SK-N-DZ (cell line): ENCODE results near the gene DENND2A.
"Not testable (repeated sequence)": the region's sequence is repeated elsewhere in the genome, so short reads cannot be mapped to it uniquely, and the experiment has no call there.

Source experiments
- DNase-seq: peaks from one replicate; pipeline ENCODE4 v3.0.0-alpha.2; 2015; ENCODE audit warnings: low spot score

Gene DENND2A

GRCh38 chr7:140551355-140552239, 89.0 kb downstream of the DENND2A start:
- no peak for DNase-seq

DNA sequence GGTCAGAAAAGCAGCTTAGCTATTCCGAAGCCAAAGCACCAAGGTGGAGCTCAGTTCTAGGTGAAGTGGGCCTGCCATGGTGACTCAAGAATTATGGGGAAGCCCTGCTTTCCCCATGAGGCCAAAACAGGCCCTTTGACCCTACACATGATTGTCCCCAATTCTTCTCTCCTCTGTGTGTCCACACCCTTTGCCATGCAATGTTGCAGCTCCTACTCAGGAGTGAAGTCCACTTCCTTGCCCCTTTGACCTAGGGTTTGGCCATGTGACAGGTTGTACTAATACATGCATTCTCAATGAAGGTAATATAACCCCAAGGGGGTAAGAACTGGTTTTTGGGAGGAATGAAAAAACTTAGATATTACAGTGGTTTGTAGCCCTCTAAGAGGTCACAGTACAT, 93.7 kb downstream of the DENND2A start:
- no peak for DNase-seq

GRCh38 chr7:140544388-140544826, 96.2 kb downstream of the DENND2A start:
- DNase-seq = no peak

GRCh38 chr7:140542228-140542603, 98.4 kb downstream of the DENND2A start:
- DNase-seq = no peak

DNA sequence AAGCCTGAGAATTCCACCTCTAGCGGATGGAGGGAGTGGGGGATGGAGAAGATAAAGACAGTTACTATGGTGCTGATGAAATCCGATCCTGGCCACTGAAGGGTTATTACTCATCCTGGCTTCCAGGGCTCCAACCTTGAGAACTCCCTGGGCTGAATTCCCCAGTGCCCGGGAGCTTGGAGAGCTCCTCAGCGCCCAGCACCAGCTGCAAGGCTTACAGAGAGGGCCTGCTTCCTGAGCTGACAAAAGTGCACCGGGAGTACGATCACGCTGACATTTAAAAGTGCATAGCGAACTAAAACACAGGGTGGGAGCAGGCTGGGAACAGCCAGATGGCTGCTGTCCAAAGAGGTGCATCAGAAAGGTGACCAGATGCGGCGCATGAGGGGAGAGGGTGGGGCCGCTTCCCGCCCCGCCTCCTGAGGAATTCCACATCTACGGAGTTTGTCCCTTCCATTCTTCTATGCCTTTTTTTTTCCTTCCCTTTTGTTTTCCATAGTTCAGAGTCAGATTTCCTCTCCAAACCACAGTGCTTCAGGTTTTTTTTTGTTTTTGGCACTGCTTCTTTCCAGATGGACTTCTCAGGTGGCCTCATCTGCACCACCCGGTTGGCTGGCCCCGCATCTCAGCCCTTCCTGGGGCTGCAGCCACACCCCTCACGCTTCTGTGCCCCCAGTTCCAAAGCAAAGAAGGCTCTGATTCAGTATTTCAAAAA, 98.9 kb downstream of the DENND2A start:
- DNase-seq = peak; percentile 95

DNA sequence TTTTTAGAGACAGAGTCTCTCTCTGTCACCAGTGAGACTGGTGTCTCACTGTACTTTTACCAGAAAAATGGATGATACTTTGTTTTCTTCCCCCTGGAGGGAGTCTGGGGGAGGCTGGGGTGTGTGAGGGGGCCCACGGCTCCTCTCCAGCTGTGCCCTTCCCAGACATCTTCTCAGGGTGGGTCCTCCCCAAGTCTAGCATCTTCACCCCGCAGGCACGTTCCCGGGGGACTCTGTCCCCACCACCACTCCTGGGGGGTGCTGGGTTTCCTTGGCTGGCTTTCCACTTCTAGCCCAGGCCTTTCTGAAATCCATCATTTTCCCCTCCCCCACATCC, 99.5 kb downstream of the DENND2A start:
- DNase-seq = no peak

GRCh38 chr7:140540136-140540777, 100.4 kb downstream of the DENND2A start:
- no peak for DNase-seq

DNA sequence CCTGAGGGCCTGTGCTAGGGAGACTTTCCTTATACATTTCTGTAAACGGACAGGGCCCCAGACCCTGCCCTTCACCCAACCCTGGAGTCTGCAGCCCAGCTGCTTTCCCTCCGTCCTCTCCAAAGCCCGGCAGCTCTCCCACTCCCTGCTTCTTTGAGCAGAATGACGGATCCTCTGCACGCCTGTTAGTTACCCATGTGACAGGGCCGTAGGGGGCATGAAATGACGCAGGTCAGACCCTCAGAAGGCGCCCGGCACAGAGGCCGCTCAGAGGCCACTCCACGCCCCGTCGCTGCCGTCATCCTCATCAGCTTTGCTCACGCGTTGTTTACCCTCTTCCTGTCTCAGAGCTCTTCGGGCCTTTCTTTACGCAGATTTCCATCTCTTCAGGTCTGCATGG, 101.2 kb downstream of the DENND2A start:
- DNase-seq = no peak

DNA sequence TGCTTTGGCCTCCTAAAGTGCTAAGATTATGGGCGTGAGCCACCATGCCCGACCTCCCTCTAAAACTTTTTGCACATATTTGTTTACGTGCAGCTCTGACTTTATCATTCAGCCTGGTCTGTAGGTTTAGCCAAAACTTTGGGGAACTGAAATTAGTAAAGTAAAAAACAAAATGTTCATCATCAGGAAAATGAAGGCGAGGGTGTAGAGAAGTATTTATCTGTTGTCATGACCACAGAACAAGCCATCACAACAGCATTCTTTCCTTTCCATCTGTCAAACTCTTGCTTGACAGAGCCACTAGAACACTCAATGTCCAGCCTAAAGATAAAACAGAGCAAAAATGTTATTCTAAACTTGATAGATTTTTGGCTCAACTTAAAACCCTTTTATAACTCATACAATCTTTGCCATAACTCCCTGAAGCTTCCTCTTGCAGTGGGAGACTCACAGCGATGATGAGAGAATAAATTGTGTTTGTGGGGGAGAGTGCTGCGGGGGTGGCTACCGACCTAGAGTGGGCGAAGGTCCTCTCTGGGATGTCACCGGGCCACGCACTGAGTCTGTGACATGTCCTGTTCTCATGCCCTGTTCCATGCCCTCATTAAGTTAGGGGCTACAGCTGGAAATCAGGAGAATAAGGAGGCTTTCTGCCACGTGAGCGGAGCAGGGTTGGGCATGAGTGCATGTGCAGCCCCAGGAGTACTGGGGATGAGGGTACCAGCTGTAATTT, 102.7 kb downstream of the DENND2A start:
- no peak for DNase-seq

- DNase-seq = no peak
Measured at GRCh38 chr7:140534743-140535142, 105.9 kb downstream of the DENND2A start.

- no peak for DNase-seq
Measured at GRCh38 chr7:140533394-140533872, 107.2 kb downstream of the DENND2A start.

DNA sequence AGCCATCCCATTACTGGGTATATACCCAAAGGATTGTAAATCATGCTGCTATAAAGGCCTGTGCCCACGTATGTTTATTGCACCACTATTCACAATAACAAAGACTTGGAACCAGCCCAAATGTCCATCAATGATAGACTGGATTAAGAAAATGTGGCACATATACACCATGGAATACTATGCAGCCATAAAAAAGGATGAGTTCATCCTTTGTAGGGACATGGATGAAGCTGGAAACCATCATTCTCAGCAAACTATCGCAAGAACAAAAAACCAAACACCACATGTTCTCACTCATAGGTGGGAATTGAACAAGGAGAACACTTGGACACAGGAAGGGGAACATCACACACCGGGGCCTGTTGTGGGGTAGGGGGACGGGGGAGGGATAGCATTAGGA, 111.2 kb downstream of the DENND2A start:
- not testable (repeated sequence) for DNase-seq

GRCh38 chr7:140526787-140527664, 113.6 kb downstream of the DENND2A start:
- no peak for DNase-seq

DNA sequence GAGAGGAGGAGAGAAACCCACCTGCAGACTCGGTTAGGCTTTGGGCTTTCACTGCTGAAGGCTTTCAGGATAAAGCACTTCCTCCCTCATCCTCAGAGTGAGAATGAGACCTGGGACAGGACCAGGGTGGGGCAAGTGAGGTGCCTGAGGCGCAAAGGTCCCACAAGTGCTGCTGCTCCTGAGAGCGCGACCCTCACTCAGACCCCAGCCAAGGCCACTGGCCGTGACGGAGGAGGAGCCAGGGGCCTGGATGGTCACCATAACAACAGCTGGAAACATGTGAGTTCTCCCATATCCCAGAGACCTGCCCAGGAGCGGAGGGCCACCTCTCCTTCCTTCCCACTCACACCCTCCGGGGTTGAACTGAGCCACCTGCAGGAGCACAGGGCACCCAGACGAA, 114.4 kb downstream of the DENND2A start:
- DNase-seq = no peak

DNA sequence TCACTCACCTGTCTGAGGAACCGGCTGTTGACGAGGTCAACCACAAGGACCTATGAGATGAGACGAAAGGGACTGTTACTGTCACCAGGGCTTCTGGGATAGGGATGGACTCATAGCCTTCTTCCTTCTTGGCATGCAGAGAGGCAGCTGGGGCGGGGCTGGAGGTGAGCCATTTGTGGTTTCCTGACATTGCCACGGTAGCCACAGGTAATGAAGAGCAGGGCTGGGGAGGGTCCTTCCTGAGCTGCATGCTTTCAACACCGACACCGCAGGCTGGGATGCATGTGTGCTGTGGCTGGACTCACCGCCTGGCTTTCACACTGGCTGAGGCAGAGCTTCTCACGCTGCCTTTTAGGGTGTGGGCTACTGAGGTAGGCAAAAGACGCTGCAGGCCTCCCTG, 114.9 kb downstream of the DENND2A start:
- DNase-seq = no peak

DNA sequence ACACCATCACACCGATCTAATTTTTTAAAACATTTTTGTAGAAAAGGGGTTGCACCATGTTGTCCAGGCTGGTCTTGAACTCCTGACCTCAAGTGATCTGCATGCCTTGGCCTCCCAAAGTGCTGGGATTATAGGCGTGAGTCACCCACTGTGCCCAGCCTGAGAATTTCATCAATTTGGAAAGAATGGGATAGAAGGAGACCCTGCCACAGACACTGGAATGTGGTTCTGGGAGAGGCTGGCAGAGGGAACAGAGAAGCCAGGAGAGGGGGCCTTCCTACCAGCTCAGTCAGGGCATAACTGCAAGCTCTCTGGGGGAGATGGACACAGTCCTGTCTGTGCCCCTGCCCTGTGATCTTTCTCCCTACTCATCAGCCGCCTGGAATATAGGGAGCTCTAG, 119.2 kb downstream of the DENND2A start:
- no peak for DNase-seq

- DNase-seq = no peak
Measured at GRCh38 chr7:140519007-140519399, 121.6 kb downstream of the DENND2A start.

DNA sequence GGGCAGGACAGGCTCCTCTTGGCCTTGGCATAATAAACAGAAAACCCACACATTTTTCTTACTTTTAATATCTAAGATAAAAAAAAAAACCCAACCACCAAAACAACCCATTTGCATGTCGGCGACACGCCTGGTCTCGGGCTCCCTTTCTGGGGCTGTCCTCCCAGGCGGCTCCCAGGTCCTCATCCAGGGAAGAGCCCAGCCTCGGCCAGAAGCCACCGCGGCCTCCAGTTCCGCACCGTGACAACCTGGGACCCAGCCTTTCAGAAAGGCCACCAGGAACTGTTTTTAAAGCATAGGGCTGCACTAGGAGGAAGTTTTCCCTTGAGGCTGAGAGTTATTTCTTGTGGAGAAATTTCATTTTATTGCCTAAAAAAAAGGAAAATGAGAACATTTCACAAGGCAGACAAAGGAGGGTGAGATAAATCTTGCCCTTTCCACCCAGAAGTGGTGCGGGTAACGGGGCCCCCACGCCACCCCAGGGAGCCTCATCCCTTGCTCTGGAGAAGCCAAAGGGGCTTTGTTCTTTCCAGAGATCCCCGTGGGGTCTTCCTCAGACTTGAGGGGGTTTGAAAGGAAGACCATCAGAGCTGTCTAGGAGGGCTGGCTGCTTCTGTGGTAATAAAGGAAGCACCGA, 122.1 kb downstream of the DENND2A start:
- no peak for DNase-seq

- DNase-seq = peak; percentile 91
Measured at GRCh38 chr7:140517546-140518369, 122.9 kb downstream of the DENND2A start.
